H1 (cell line): ENCODE measurements around the gene KIR2DL1.
"Not testable (repeated sequence)": the region's sequence is repeated elsewhere in the genome, so short reads cannot be mapped to it uniquely, and the experiment has no call there.

Experiments
- CEBPB ChIP-seq: IDR thresholded peaks from 2 replicates; pipeline ENCODE4 v1.6.1; 2012; ENCODE audit warnings: low read depth, low read length
- EP300 ChIP-seq, 2 experiments: IDR thresholded peaks; 1 replicate in 1 of 2; 2 replicates in 1 of 2; pipeline ENCODE4 v1.6.1; 2011 to 2012; ENCODE audit warnings: low read depth in 2 of 2, low read length in 2 of 2, mild to moderate bottlenecking in 2 of 2, borderline replicate concordance in 1 of 2, inconsistent platforms in 1 of 2, moderate library complexity in 1 of 2
- GABPA ChIP-seq: IDR thresholded peaks from 2 replicates; pipeline ENCODE4 v1.6.1; 2011; ENCODE audit warnings: mild to moderate bottlenecking, low read length, moderate library complexity, borderline replicate concordance; ENCODE audit not compliant: insufficient read depth
- KDM1A ChIP-seq: fragments of 200-600, 300-600 bp; sonication (generic); IDR thresholded peaks from 2 replicates; pipeline ENCODE4 v1.7.1; 2016; ENCODE audit warnings: mild to moderate bottlenecking, low read length, borderline replicate concordance
- KDM5A ChIP-seq: fragments of 200-600 bp; IDR thresholded peaks from 2 replicates; pipeline ENCODE4 v1.7.1; 2012; ENCODE audit warnings: mild to moderate bottlenecking, low read length, inconsistent platforms, mixed read lengths
- POLR2A ChIP-seq, 2 experiments: IDR thresholded peaks; 1 replicate in 1 of 2; 2 replicates in 1 of 2; pipeline ENCODE4 v1.6.1; 2011; ENCODE audit warnings: low read depth in 2 of 2, low read length in 2 of 2, mild to moderate bottlenecking in 2 of 2; ENCODE audit errors: control extremely low read depth in 1 of 2
- POLR2AphosphoS5 ChIP-seq: IDR thresholded peaks from 2 replicates; pipeline ENCODE4 v1.6.1; 2011; ENCODE audit warnings: low read depth, low read length
- RAD21 ChIP-seq, 2 experiments: IDR thresholded peaks in 1 of 2; conservative IDR thresholded peaks in 1 of 2; 2 replicates each; pipeline ENCODE4 v1.6.1; 2011; ENCODE audit warnings: low read depth in 2 of 2, low read length in 2 of 2, improper control_type of control experiment in 1 of 2, inconsistent platforms in 1 of 2, mild to moderate bottlenecking in 1 of 2, moderate library complexity in 1 of 2
- RFX5 ChIP-seq: IDR thresholded peaks from 2 replicates; pipeline ENCODE4 v1.6.1; 2011; ENCODE audit warnings: low read depth, low read length, improper control_type of control experiment, borderline replicate concordance
- TEAD4 ChIP-seq: IDR thresholded peaks from 2 replicates; pipeline ENCODE4 v1.6.1; 2012; ENCODE audit warnings: low read depth, low read length, inconsistent platforms, mixed read lengths
- YY1 ChIP-seq: IDR thresholded peaks from 2 replicates; pipeline ENCODE4 v1.6.1; 2011; ENCODE audit warnings: low read depth, mild to moderate bottlenecking, low read length
- TF ChIP-seq, protein P1 (sequence below), 3 experiments: IDR thresholded peaks; 1 replicate in 2 of 3; 2 replicates in 1 of 3; pipeline versions ENCODE4 v1.5.1 to v1.6.1; 2011; ENCODE audit warnings: low read length in 3 of 3, mild to moderate bottlenecking in 3 of 3, inconsistent platforms in 2 of 3, low read depth in 1 of 3, moderate library complexity in 1 of 3; ENCODE audit not compliant: insufficient read depth in 1 of 3; ENCODE audit errors: control extremely low read depth in 1 of 3
- TF ChIP-seq, protein P2 (sequence below): IDR thresholded peaks from 2 replicates; pipeline ENCODE4 v1.6.1; 2011; ENCODE audit warnings: low read depth, mild to moderate bottlenecking, low read length; ENCODE audit not compliant: insufficient read depth

DNA sequence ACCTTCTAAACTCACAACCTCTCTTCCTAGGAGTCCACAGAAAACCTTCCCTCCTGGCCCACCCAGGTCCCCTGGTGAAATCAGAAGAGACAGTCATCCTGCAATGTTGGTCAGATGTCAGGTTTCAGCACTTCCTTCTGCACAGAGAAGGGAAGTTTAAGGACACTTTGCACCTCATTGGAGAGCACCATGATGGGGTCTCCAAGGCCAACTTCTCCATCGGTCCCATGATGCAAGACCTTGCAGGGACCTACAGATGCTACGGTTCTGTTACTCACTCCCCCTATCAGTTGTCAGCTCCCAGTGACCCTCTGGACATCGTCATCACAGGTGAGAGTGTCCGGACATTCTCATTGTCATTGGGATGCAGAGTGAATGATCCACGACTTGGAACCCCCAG is 27.6 kb upstream of the KIR2DL1 start:
- not testable (repeated sequence) for TF ChIP-seq RFX5; POLR2A (IDR thresholded peaks at IDR 0.05; ENCODE audit: control extremely low read depth in 1 of 2, low read depth in 2 of 2, low read length in 2 of 2); CEBPB; EP300 (IDR thresholded peaks at IDR 0.05; ENCODE audit: borderline replicate concordance in 1 of 2, low read depth in 2 of 2, low read length in 2 of 2); YY1; TEAD4; RAD21 (IDR thresholded peaks at IDR 0.05 in 1 of 2, conservative IDR thresholded peaks at IDR 0.05 in 1 of 2; ENCODE audit: low read depth in 2 of 2, low read length in 2 of 2); KDM5A; POLR2AphosphoS5; KDM1A; GABPA
- TF ChIP-seq, protein P1, sequence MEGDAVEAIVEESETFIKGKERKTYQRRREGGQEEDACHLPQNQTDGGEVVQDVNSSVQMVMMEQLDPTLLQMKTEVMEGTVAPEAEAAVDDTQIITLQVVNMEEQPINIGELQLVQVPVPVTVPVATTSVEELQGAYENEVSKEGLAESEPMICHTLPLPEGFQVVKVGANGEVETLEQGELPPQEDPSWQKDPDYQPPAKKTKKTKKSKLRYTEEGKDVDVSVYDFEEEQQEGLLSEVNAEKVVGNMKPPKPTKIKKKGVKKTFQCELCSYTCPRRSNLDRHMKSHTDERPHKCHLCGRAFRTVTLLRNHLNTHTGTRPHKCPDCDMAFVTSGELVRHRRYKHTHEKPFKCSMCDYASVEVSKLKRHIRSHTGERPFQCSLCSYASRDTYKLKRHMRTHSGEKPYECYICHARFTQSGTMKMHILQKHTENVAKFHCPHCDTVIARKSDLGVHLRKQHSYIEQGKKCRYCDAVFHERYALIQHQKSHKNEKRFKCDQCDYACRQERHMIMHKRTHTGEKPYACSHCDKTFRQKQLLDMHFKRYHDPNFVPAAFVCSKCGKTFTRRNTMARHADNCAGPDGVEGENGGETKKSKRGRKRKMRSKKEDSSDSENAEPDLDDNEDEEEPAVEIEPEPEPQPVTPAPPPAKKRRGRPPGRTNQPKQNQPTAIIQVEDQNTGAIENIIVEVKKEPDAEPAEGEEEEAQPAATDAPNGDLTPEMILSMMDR (IDR thresholded peaks at IDR 0.05; ENCODE audit: control extremely low read depth in 1 of 3, insufficient read depth in 1 of 3, low read depth in 1 of 3, low read length in 3 of 3): not testable (repeated sequence)
- TF ChIP-seq, protein P2, sequence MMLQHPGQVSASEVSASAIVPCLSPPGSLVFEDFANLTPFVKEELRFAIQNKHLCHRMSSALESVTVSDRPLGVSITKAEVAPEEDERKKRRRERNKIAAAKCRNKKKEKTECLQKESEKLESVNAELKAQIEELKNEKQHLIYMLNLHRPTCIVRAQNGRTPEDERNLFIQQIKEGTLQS: not testable (repeated sequence)
